T-helper 1 cell treated with Interleukin-12 subunit alpha and Interleukin-12 subunit beta and Interleukin-4 antibody, amounts not matched to agents 30 μg/mL and 1 μg/mL, for 36 hours (primary cell): ENCODE measurements around the gene PC.
"Not testable (repeated sequence)": the region's sequence is repeated elsewhere in the genome, so short reads cannot be mapped to it uniquely, and the experiment has no call there.

Source experiments
- H3K27ac Mint-ChIP-seq: one replicate; pipeline ENCODE4 v1.8.0; 2021; ENCODE audit warnings: mild to moderate bottlenecking, mixed read lengths
- H3K27me3 Mint-ChIP-seq: one replicate; pipeline ENCODE4 v1.8.0; 2021; ENCODE audit warnings: low read depth, mixed read lengths
- H3K36me3 Mint-ChIP-seq: one replicate; pipeline ENCODE4 v1.8.0; 2021; ENCODE audit warnings: low read depth, mixed read lengths
- H3K4me1 Mint-ChIP-seq: one replicate; pipeline ENCODE4 v1.8.0; 2021; ENCODE audit warnings: low read depth, mixed read lengths
- H3K4me3 Mint-ChIP-seq: one replicate; pipeline ENCODE4 v1.8.0; 2021; ENCODE audit warnings: mild to moderate bottlenecking, moderate library complexity, mixed read lengths
- H3K9me3 Mint-ChIP-seq: one replicate; pipeline ENCODE4 v1.8.0; 2021; ENCODE audit warnings: mixed read lengths

The PC gene

GRCh38 chr11:66973956-66974580 lies 15.9 kb upstream of the PC start:
- H3K4me1 Mint-ChIP-seq: peaks cover 5% of the 10 kb centered on the region
- H3K27ac Mint-ChIP-seq: no peak overlapping the region
- no peaks in the 10 kb centered on the region for H3K36me3 Mint-ChIP-seq
- H3K9me3 Mint-ChIP-seq: no peaks in the 10 kb centered on the region
- no peak overlapping the region for H3K4me3 Mint-ChIP-seq
- H3K27me3 Mint-ChIP-seq: no peaks in the 10 kb centered on the region

GRCh38 chr11:66971488-66971887 lies 13.3 kb upstream of the PC start:
- H3K4me3 Mint-ChIP-seq: no peak overlapping the region
- H3K27ac Mint-ChIP-seq: no peak overlapping the region
- no peaks in the 10 kb centered on the region for H3K27me3 Mint-ChIP-seq
- H3K36me3 Mint-ChIP-seq: no peaks in the 10 kb centered on the region
- H3K4me1 Mint-ChIP-seq: peaks cover 12% of the 10 kb centered on the region
- H3K9me3 Mint-ChIP-seq: no peaks in the 10 kb centered on the region

DNA sequence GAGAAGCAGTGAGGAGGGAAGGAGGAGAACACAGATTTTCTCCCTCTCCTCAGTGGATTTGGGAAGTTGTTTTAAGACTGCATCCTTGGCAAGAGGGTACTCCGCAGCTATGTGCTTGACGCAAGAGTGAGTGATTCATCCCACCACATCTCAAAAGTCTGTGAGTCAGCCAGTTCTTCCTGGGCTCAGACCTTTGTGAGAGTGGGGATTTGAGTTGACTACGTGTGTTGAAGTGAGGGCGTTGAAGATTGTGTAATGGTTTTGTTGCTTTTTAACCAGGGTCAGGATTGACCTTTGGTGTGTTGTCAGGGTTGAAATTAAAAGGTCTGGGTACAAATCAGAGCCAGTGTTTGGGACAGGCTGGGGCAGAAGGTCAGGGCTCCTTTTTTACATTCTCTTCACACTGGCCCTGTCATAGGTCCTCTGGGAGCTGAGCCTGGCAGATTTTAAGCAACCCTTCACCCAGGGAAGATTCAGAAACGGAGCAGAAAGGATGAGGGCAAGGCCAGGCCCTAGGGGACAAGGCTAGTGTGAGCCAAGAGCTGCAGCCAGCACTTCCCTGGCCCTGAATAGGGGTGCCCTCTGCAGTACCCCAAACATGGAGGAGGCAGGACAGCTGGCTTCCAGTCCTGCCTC lies 12.7 kb upstream of the PC start:
- no peaks in the 10 kb centered on the region for H3K9me3 Mint-ChIP-seq
- H3K36me3 Mint-ChIP-seq: no peaks in the 10 kb centered on the region
- H3K27ac Mint-ChIP-seq: no peak overlapping the region
- H3K4me1 Mint-ChIP-seq: peaks cover 12% of the 10 kb centered on the region
- H3K27me3 Mint-ChIP-seq: peaks cover 3% of the 10 kb centered on the region
- no peak overlapping the region for H3K4me3 Mint-ChIP-seq

GRCh38 chr11:66970371-66970806 lies 12.2 kb upstream of the PC start:
- Mint-ChIP-seq H3K4me1 (peaks cover 12% of the 10 kb centered on the region), H3K4me3 (no peak overlapping the region), H3K36me3 (no peaks in the 10 kb centered on the region), H3K27me3 (peaks cover 5% of the 10 kb centered on the region), H3K27ac (no peak overlapping the region), H3K9me3 (no peaks in the 10 kb centered on the region)

GRCh38 chr11:66969584-66970225 lies 11.5 kb upstream of the PC start:
- H3K4me1 Mint-ChIP-seq: peaks cover 12% of the 10 kb centered on the region
- H3K36me3 Mint-ChIP-seq: no peaks in the 10 kb centered on the region
- H3K4me3 Mint-ChIP-seq: no peak overlapping the region
- no peak overlapping the region for H3K27ac Mint-ChIP-seq
- peaks cover 5% of the 10 kb centered on the region for H3K27me3 Mint-ChIP-seq
- no peaks in the 10 kb centered on the region for H3K9me3 Mint-ChIP-seq

GRCh38 chr11:66967670-66968425 lies 9.7 kb upstream of the PC start:
- Mint-ChIP-seq H3K36me3 (no peaks in the 10 kb centered on the region), H3K4me3 (no peak overlapping the region), H3K9me3 (no peaks in the 10 kb centered on the region), H3K27ac (no peak overlapping the region), H3K4me1 (peaks cover 15% of the 10 kb centered on the region), H3K27me3 (peaks cover 5% of the 10 kb centered on the region)

DNA sequence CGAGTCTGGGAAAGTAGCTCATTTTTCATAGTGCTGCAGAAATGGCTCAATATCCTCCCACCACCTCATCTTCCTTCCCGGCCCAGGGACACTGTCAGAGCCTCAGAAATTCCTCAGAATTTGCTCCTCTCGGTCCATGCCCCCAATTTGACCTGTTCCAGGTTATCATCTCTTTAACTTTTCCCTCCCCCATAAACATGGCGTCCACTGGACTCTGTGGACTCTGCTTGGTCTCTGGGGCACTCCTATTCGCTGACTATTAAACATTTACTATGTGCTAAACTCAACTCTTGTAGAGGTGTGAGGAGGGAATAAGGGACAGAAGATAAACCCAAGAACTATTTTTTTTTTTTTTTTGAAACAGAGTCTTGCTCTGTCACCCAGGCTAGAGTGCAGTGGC lies 8.2 kb upstream of the PC start:
- Mint-ChIP-seq H3K36me3 (no peaks in the 10 kb centered on the region), H3K27ac (peak overlapping the region; percentile 1), H3K4me1 (peaks cover 15% of the 10 kb centered on the region), H3K27me3 (peaks cover 5% of the 10 kb centered on the region), H3K4me3 (no peak overlapping the region), H3K9me3 (no peaks in the 10 kb centered on the region)

GRCh38 chr11:66964495-66964894 lies 6.3 kb upstream of the PC start:
- no peak overlapping the region for H3K4me3 Mint-ChIP-seq
- no peaks in the 10 kb centered on the region for H3K36me3 Mint-ChIP-seq
- peaks cover 10% of the 10 kb centered on the region for H3K4me1 Mint-ChIP-seq
- H3K9me3 Mint-ChIP-seq: no peaks in the 10 kb centered on the region
- no peak overlapping the region for H3K27ac Mint-ChIP-seq
- H3K27me3 Mint-ChIP-seq: peaks cover 10% of the 10 kb centered on the region

GRCh38 chr11:66962801-66963200 lies 4.6 kb upstream of the PC start:
- H3K27me3 Mint-ChIP-seq: peaks cover 15% of the 10 kb centered on the region
- no peaks in the 10 kb centered on the region for H3K36me3 Mint-ChIP-seq
- H3K9me3 Mint-ChIP-seq: no peaks in the 10 kb centered on the region
- peaks cover 12% of the 10 kb centered on the region for H3K4me1 Mint-ChIP-seq
- H3K27ac Mint-ChIP-seq: no peak overlapping the region
- no peak overlapping the region for H3K4me3 Mint-ChIP-seq

GRCh38 chr11:66962247-66962646 lies 4.1 kb upstream of the PC start:
- H3K4me3 Mint-ChIP-seq: no peak overlapping the region
- H3K27ac Mint-ChIP-seq: no peak overlapping the region

GRCh38 chr11:66961691-66962213 lies 3.6 kb upstream of the PC start:
- not testable (repeated sequence) for H3K27ac Mint-ChIP-seq, H3K36me3 Mint-ChIP-seq, H3K9me3 Mint-ChIP-seq, H3K4me3 Mint-ChIP-seq
- peaks cover 15% of the 10 kb centered on the region for H3K27me3 Mint-ChIP-seq
- H3K4me1 Mint-ChIP-seq: peaks cover 16% of the 10 kb centered on the region

More at GRCh38 chr11:66962247-66962646, 4.1 kb upstream of the PC start:
- Mint-ChIP-seq H3K9me3 (no peaks in the 10 kb centered on the region), H3K4me1 (peaks cover 14% of the 10 kb centered on the region), H3K27me3 (peaks cover 15% of the 10 kb centered on the region), H3K36me3 (no peaks in the 10 kb centered on the region)

DNA sequence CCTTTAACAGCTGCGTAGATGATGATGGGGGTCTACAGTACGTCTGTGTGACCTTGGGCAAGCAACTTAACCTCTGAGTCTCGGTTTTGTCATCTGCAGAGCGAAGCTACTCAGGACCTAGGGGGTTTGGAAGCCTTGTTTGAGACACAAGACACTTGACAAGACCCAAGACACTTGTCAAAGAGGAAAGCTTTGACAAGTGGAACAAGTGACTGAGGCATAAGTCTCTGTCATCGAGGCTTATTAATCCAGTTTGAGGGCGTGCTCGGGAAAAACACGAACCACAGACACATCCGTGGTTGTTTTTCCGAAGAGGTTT lies 732 bp upstream of the PC start:
- no peaks in the 10 kb centered on the region for H3K36me3 Mint-ChIP-seq
- H3K4me1 Mint-ChIP-seq: peaks cover 15% of the 10 kb centered on the region
- peaks cover 10% of the 10 kb centered on the region for H3K27me3 Mint-ChIP-seq
- no peaks in the 10 kb centered on the region for H3K9me3 Mint-ChIP-seq
- H3K27ac Mint-ChIP-seq: peak overlapping the region; percentile 89
- H3K4me3 Mint-ChIP-seq: peak overlapping the region; percentile 85

- Mint-ChIP-seq H3K4me3 (peak overlapping the region; percentile 85), H3K9me3 (no peaks in the 10 kb centered on the region), H3K4me1 (peaks cover 15% of the 10 kb centered on the region), H3K27me3 (peaks cover 10% of the 10 kb centered on the region), H3K36me3 (no peaks in the 10 kb centered on the region), H3K27ac (peak overlapping the region; percentile 41)
Measured at GRCh38 chr11:66957971-66958231, 282 bp downstream of the PC start.

DNA sequence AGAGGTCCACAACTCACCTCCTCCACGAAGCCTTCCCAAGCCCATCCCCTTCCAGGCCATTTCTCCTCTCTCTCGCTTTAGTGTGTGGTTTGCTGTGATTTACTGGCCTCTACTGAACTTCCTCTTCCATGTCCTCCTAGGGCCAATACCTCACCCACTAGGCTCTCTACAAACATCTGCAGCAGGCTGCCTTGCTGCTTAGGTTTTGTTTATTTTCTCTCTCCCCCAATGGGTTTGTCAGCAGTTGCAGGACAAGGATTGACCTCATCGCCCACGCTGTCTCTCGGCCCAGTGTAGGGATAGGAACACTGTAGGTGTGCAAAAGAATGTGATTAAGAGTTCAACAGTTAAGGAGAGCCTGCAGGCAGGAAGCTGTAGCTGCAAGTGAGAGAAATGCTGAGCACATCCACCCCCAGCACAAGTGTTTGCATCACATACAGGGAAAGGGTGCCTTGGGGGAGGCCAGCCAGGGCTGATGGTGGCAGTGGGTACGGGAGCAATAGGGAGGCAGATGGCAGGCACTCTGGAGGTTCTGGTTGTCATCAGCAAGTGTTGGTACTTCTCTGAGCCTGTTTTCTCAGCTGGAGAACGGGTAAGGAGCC lies 1.4 kb downstream of the PC start:
- Mint-ChIP-seq H3K9me3 (no peaks in the 10 kb centered on the region), H3K36me3 (no peaks in the 10 kb centered on the region), H3K4me3 (peak overlapping the region; percentile 78), H3K27ac (no peak overlapping the region), H3K4me1 (peaks cover 15% of the 10 kb centered on the region), H3K27me3 (peaks cover 10% of the 10 kb centered on the region)
